Keratinocyte (primary cell): ENCODE data around the gene FUZ.

Experiments
- CTCF ChIP-seq, 3 experiments: IDR thresholded peaks in 1 of 3; conservative IDR thresholded peaks in 1 of 3; optimal IDR thresholded peaks in 1 of 3; 2 replicates in 2 of 3; 3 replicates in 1 of 3; pipeline versions ENCODE3 to v1.5.1; 2011; ENCODE audit warnings: low read length in 3 of 3, mild to moderate bottlenecking in 3 of 3, moderate library complexity in 2 of 3, control low read depth in 1 of 3, inconsistent platforms in 1 of 3; ENCODE audit not compliant: insufficient read depth in 2 of 3; ENCODE audit errors: extremely low read depth in 1 of 3
- EZH2 ChIP-seq: IDR thresholded peaks from one replicate; pipeline ENCODE4 v1.6.1; 2012; ENCODE audit warnings: inconsistent platforms, mild to moderate bottlenecking, low read length, moderate library complexity

GRCh38 chr19:49811328-49811727 lies 1.8 kb downstream of the FUZ start:
- TF ChIP-seq CTCF (optimal IDR thresholded peaks at IDR 0.05 in 1 of 3, IDR thresholded peaks at IDR 0.05 in 1 of 3, conservative IDR thresholded peaks at IDR 0.05 in 1 of 3; ENCODE audit: extremely low read depth in 1 of 3, insufficient read depth in 2 of 3, low read length in 3 of 3) (no peak), EZH2 (no peak)
